HG03095 (cell line): Measurements from ENCODE around the gene CHCHD10.
A peak's percentile ranks its signal among the peaks of the same experiment; 100 is the strongest.
"Not testable (repeated sequence)": the region's sequence is repeated elsewhere in the genome, so short reads cannot be mapped to it uniquely, and the experiment has no call there.

Source experiments
- ATAC-seq: cut with Tn5 transposase; IDR thresholded peaks from one replicate; pipeline ENCODE4 v1.9.1; 2021; ENCODE audit warnings: moderate library complexity; ENCODE audit not compliant: unreplicated experiment

Gene CHCHD10

GRCh38 chr22:23751441-23751996 is 16.3 kb downstream of the CHCHD10 start:
- ATAC-seq, result peak; percentile 12

DNA sequence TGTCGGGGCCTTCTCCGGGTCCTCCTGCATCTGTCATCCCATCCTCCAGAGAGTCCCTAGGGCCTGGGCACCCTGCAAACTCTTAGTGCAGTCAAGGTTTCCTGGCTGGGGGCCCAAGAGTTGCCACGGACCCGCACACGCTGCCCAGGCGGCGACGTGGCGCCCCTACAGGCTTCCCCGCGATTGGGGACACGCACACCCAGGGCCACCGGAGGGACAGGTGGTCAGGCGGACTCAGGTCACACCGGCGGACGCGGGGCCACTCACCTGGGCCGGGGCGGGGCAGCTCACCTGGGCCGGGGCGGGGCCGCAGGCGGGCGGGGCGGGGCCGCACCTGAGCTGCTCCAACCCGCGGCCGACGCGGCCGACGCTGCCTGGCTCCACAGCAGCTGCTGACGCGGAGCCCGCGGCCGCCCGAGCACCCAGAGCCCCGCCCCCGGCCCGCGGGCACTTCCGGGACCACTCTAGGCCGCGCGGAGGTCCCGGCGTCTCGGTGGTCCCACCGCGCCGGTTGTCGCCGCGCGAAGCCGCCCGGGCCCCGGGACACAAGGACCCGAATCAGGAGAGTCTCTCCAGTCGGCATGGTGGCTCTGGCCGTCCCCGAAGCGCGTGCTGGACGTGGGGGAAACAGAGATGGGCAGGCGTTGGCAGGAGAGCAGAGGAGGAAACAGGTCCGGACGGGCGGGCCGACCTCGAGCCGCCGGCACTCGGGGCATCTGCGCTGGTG is 16.9 kb downstream of the CHCHD10 start, which contains the start of gene ZNF70:
TSS of gene ZNF70 (minus strand) at position 399 of the 727 bp plus-strand sequence. CDS start 5,972 bp downstream, outside the sequence.
- ATAC-seq, result peak; percentile 64

- no peak for ATAC-seq
These were observed 17.4 kb downstream of the CHCHD10 start for GRCh38 chr22:23750367-23750713.

GRCh38 chr22:23749841-23750301 is 17.9 kb downstream of the CHCHD10 start:
- ATAC-seq, result no peak

DNA sequence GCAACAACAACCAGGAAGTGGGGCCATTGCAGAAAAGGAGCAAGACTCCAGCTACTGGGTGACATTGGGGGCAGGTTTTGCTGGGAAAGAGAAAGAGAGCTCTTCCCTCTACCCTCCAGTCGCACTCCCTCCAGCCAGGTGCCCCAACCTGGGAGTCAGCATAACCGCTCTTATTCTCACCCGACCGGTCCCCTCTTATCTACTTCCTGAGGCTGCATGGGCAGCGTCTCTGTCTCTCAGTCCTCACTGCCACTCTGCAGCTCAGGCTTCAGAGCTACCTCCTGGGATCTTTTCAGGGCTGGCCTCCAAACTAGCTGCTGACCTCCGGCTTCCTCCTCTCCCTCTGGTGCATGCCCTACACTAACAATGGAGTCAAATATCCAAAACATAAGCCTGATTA is 22.0 kb downstream of the CHCHD10 start:
- no peak for ATAC-seq

GRCh38 chr22:23744485-23744884 is 23.3 kb downstream of the CHCHD10 start:
- ATAC-seq, result no peak

DNA sequence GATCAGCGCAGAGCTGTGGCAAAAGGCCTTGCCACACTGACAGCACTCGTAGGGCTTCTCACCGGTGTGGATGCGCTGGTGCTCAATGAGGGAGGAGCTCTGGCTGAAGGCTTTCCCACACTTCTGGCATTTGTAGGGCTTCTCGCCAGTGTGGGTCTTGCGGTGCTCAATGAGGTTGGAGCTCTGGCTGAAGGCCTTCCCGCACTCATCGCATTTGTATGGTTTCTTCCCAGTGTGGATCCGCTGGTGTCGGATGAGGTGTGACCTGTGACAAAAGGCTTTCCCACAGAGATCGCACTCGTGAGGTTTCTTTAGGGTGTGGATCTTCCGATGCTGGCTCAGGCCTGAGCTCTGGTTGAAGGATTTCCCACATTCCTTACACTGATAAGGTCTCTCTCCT is 23.8 kb downstream of the CHCHD10 start:
- ATAC-seq, result no peak

GRCh38 chr22:23743303-23743705 is 24.5 kb downstream of the CHCHD10 start:
- ATAC-seq, result no peak

- ATAC-seq, result no peak
These were observed 25.1 kb downstream of the CHCHD10 start for GRCh38 chr22:23742505-23743264.

GRCh38 chr22:23737696-23738095 is 30.1 kb downstream of the CHCHD10 start:
- ATAC-seq, result no peak

- not testable (repeated sequence) for ATAC-seq
These were observed 39.7 kb downstream of the CHCHD10 start for GRCh38 chr22:23728108-23728507.

GRCh38 chr22:23722724-23723123 is 45.0 kb downstream of the CHCHD10 start:
- ATAC-seq, result no peak

DNA sequence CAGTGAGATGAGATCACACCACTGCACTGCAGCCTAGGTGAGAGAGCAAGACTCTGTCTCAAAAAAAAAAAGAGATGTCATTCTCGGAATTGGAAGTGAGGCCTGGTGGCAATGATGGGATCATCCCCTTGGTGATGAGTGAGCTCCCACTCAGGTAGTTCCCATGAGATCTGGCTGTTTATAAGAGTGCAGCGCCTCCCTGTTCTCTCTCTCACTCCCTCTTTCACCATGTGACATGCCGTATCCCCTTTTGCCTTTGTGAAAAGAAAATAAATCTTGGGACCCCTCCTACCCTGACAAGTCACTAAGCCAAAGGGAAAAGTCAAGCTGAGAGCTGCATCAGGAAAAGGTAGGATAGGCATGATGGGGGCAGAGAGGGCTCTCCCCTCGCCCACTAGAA is 45.6 kb downstream of the CHCHD10 start:
- no peak for ATAC-seq

DNA sequence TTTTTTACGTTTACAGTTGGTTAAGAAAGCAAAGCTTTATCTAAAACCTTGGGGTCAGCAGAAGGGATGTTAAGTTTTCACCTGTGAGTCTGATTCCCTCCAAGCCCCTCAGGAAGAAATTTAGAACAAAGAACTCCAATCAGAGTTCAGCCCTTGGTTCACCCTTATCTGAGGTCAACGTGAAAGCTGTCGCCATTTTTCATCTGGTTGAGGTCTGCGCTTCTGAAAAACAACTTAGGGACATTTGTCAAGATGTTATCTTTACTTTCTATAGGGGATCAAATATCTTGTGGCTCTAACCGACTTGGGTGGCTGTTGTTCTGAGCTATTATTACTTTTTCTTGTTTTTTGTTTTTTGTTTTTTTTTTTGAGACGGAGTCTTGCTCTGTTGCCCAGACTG is 46.9 kb downstream of the CHCHD10 start:
- ATAC-seq, result no peak

GRCh38 chr22:23718371-23719165 is 49.2 kb downstream of the CHCHD10 start:
- no peak for ATAC-seq

DNA sequence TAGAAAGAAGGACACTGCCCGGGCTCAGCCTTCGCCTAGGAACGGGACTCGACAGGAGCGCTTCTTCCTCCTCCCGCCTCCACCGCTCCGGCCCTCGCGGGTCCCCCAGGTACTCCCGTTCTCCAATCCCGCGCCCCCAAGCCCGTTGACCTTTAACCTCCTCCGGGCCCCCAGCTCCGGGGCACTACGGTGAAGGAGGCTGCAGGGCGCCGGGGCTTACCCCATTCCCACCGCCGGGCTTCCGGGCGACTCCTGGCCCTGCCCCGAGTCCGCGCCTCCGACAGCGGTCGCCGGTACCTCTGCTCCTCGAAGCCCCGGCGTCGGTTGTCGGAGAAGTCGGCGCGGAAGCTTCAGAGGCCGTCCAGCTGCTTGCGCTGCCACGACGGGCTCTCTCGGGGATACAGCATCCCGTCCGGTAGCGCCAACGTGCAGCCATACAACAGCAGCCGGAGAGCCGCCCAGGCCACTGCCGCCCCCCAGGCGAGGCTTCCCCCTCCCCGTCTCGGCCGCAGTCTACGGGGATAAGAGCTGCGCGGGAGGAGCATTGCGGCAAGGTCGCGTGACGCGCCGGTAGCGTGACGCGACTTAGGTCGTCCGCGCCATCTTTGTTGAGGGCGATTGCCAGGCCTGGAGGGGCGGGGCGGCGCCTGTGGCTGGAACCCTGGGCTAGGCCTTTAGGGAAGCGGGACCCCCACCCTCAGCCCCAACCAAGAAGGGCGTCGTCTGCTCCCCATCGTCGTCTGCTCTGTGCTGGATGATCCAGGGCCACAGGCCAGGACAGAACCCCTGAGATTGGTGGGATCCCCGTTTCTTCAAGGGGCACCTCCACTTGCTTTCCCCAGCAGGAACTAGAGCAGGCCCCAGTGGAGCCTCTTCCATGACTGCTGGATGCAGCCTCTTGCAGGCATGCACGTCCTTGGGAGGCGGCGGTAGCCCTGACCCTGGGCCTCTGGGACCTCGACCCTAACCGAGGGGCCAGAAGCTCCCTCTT is 50.7 kb downstream of the CHCHD10 start:
- ATAC-seq, result peak; percentile 93
